Activated CD8-positive, alpha-beta memory T cell treated with anti-CD3 and anti-CD28 coated beads, Interleukin-2, amount 50 U/mL, for 24 hours (primary cell): ENCODE data around the gene CD70.
"Not testable (repeated sequence)": the region's sequence is repeated elsewhere in the genome, so short reads cannot be mapped to it uniquely, and the experiment has no call there.

Experiments
- DNase-seq: peaks from one replicate; pipeline ENCODE4 v3.0.0-alpha.2; 2020; ENCODE audit errors: extremely low read depth

The CD70 gene

GRCh38 chr19:6570764-6571163, 20.2 kb downstream of the CD70 start:
- no peak for DNase-seq

- no peak for DNase-seq
These were observed 22.1 kb downstream of the CD70 start for GRCh38 chr19:6568816-6569215.

- DNase-seq: no peak
These were observed 22.9 kb downstream of the CD70 start for GRCh38 chr19:6568010-6568526.

GRCh38 chr19:6566727-6567126, 24.2 kb downstream of the CD70 start:
- DNase-seq: not testable (repeated sequence)

DNA sequence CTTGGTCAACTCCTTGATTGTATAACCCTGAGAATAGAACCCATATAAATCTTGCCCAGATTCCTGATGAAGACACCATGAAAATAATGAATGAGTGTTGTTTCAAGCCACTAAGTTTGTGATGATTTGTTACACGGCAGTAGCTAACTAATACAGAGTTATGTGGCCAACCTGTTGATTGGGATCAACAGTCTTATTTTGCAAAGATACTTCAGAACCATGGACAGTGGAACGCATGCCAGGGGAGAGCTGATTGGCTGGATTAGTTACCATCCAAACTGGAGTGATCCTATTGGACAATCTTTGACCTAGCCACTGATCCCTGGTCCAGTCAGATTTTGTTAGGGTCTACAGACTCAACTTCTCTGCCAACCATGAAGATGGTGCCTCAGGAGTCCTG, 26.6 kb downstream of the CD70 start:
- no peak for DNase-seq

DNA sequence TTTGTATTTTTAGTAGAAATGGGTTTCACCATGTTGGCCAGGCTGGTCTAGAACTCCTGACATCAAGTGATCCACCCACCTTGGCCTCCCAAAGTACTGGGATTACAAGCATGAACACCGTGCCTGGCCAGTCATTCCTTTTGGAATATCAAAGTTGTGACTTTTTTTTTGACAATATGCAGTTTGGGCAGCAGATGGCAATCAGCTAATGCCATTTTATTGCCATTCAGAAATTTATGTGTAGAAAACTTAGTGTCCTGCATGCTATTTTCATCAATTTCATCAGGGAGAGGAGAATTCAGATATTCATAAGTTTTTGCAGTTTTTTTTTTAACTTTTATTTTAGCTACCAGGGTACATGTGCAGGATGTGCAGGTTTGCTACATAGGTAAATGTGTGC, 28.5 kb downstream of the CD70 start:
- not testable (repeated sequence) for DNase-seq

DNA sequence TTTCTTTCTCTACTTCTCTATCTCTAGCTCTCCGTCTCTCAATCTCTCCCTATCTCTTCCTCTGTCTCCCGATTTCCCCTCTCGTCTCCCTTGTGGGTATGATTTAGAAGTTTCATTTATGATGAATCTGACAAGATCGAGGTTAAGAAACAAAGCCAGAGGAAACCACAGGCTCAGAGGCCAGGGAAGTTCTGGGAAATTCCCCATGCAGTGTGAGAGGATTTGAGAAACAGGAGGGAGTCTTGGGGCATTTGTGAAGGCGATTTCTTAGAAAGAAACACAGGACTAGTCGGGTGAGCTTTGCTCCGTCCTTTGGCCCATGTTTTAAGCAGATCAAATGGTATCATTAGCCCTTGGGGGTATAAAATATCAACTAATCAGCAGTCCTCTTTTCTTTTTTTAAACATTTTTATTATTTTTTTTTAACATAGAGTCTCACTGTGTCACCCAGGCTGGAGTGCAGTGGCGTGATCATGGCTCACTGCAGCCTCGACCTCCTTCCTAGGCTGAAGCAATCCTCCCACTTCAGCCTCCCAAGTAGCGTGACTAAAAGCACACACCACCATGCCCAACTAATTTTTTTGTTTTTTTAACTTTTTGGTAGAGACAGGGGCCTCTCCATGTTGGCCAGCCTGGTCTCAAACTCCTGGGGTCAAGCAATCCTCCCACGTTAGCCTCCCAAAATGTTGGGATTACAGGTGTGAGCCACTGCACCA, 34.3 kb downstream of the CD70 start:
- DNase-seq: no peak

DNA sequence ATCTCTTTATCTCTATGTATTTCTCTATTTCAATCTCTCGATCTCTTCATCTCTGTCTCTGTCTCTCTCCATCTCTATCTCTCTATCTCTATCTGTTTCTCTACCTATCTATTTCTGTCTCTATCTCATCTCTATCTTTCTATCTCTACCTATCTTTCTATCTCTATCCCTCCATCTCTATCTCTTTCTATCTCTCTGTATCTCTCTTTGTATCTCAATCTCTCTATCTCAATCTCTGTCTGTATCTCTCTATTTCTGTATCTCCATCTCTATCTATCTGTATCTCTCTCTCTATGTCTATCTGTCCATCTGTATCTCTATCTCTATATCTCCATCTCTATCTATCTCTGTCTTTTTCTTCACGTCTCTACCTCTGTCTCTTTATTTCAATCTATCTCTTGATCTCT, 34.9 kb downstream of the CD70 start:
- no peak for DNase-seq

DNA sequence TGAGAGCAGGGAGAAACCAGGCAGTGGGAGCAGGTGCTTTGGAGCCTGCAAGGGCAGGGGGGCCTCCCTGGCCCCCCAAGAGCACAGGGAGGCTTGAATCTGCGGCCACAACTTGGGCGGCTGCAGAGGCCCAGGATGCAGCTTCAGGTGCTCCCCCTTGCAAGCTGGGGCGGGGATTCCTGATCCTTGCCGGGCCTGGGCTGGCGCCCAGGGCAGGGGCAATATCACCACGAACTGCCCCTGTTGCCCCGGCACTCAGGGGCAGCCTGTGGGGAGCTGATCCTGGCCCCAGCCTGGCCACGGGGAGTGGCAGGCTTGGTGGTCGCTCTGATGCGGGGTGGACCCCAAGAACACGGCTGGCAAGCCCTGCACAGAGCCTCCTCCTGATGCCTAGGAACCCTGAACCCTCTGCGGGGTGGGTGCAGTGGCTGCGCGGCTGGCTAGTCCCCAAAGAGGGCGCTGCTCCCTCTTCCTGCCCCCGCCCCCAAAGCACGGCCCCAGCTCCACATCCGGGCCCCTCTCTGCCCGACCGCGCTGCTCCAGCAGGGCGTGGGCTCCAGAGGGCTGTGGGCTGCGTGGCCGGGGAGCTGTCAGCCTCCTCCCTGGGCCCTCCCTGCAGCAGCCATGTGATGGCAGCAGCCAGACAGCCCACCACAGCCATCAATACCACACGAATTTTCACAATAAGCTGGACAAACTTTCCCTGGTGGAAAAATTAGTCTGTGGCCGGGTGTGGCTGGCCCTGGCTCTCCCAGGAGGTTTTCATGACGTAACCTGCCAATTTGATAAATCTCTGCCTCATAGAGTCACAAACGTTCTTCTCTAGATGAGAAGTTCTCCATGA, 39.1 kb downstream of the CD70 start:
- DNase-seq: peak; percentile 24

DNA sequence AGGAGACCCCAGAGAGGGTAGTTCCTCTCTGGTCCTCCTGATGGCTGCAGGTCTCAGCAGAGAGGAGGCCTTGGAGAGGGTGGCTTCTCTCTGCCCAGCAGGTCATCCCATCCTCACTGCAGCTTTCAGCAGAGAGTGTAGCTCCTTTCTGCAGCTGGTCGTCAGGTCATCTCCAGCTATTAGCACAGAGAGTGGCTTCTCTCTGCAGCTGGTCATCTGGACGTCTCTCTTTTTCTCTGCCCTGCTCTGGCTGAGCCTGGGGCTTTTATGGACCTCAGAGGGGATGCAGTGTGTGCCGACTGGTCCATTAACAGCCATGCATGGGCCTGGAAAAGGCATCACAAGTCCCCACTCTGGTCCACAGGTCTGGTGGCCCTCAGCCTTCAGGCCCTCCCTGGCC, 39.9 kb downstream of the CD70 start:
- DNase-seq: no peak

GRCh38 chr19:6550679-6551078, 40.3 kb downstream of the CD70 start:
- not testable (repeated sequence) for DNase-seq

- DNase-seq: no peak
These were observed 47.0 kb downstream of the CD70 start for GRCh38 chr19:6543866-6544347.

- no peak for DNase-seq
These were observed 49.8 kb downstream of the CD70 start for GRCh38 chr19:6540918-6541689.

DNA sequence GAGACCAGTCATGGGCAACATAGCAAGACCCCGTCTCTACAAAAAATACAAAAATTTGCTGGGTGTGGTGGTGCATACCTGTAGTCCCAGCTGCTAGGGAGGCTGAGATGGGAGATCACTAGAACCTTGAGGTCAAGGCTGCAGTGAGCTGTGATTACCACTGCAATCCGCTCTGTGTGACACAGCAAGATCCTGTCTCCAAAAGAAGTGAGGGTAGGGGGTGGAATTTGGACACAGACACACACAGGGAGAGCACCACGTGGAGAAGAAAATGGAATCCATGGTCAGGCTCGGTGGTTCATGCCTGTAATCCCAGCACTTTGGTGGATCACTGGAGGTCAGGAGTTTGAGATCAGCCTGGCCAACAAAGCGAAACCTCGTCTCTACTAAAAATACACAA, 51.4 kb downstream of the CD70 start:
- DNase-seq: no peak
